ENCODE measurements around the gene VPS35L. TPM values are rescaled to one million over a fixed set of nuclear protein-coding genes. Genes with fewer than 3 reads are reported as not detected.

Gene VPS35L
- total and polyA plus RNA-seq, 2 experiments from 2014 or later = 48.0 to 54.6 TPM

GRCh38 chr16:19737306-19738038, 182.0 kb downstream of the VPS35L start (continued):
- TF ChIP-seq, protein P1, sequence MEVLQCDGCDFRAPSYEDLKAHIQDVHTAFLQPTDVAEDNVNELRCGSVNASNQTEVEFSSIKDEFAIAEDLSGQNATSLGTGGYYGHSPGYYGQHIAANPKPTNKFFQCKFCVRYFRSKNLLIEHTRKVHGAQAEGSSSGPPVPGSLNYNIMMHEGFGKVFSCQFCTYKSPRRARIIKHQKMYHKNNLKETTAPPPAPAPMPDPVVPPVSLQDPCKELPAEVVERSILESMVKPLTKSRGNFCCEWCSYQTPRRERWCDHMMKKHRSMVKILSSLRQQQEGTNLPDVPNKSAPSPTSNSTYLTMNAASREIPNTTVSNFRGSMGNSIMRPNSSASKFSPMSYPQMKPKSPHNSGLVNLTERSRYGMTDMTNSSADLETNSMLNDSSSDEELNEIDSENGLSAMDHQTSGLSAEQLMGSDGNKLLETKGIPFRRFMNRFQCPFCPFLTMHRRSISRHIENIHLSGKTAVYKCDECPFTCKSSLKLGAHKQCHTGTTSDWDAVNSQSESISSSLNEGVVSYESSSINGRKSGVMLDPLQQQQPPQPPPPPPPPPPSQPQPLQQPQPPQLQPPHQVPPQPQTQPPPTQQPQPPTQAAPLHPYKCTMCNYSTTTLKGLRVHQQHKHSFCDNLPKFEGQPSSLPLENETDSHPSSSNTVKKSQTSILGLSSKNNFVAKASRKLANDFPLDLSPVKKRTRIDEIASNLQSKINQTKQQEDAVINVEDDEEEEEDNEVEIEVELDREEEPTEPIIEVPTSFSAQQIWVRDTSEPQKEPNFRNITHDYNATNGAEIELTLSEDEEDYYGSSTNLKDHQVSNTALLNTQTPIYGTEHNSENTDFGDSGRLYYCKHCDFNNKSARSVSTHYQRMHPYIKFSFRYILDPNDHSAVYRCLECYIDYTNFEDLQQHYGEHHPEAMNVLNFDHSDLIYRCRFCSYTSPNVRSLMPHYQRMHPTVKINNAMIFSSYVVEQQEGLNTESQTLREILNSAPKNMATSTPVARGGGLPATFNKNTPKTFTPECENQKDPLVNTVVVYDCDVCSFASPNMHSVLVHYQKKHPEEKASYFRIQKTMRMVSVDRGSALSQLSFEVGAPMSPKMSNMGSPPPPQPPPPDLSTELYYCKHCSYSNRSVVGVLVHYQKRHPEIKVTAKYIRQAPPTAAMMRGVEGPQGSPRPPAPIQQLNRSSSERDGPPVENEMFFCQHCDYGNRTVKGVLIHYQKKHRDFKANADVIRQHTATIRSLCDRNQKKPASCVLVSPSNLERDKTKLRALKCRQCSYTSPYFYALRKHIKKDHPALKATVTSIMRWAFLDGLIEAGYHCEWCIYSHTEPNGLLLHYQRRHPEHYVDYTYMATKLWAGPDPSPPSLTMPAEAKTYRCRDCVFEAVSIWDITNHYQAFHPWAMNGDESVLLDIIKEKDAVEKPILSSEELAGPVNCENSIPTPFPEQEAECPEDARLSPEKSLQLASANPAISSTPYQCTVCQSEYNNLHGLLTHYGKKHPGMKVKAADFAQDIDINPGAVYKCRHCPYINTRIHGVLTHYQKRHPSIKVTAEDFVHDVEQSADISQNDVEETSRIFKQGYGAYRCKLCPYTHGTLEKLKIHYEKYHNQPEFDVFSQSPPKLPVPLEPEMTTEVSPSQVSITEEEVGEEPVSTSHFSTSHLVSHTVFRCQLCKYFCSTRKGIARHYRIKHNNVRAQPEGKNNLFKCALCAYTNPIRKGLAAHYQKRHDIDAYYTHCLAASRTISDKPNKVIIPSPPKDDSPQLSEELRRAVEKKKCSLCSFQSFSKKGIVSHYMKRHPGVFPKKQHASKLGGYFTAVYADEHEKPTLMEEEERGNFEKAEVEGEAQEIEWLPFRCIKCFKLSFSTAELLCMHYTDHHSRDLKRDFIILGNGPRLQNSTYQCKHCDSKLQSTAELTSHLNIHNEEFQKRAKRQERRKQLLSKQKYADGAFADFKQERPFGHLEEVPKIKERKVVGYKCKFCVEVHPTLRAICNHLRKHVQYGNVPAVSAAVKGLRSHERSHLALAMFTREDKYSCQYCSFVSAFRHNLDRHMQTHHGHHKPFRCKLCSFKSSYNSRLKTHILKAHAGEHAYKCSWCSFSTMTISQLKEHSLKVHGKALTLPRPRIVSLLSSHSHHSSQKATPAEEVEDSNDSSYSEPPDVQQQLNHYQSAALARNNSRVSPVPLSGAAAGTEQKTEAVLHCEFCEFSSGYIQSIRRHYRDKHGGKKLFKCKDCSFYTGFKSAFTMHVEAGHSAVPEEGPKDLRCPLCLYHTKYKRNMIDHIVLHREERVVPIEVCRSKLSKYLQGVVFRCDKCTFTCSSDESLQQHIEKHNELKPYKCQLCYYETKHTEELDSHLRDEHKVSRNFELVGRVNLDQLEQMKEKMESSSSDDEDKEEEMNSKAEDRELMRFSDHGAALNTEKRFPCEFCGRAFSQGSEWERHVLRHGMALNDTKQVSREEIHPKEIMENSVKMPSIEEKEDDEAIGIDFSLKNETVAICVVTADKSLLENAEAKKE (CRISPR knock-in tag; IDR thresholded peaks at IDR 0.05) = no peak
- TF ChIP-seq ETS1 (IDR thresholded peaks at IDR 0.05) (no peak), EZH2phosphoT487 (IDR thresholded peaks at IDR 0.05; ENCODE audit: unreplicated experiment) (no peak), ZNF114 (CRISPR knock-in tag; IDR thresholded peaks at IDR 0.05) (no peak), EZH2 (IDR thresholded peaks at IDR 0.05; ENCODE audit: low read depth, unreplicated experiment) (no peak), NANOG (IDR thresholded peaks at IDR 0.05; ENCODE audit: borderline replicate concordance) (no peak), REST (IDR thresholded peaks at IDR 0.05; ENCODE audit: unreplicated experiment) (no peak), JUNB (IDR thresholded peaks at IDR 0.05; ENCODE audit: unreplicated experiment) (no peak), STAT1 (IDR thresholded peaks at IDR 0.05; ENCODE audit: unreplicated experiment) (no peak)
